ENCODE results near the gene KIFC3. TPM values are rescaled to one million over a fixed set of nuclear protein-coding genes. Genes with fewer than 3 reads are reported as not detected.

The KIFC3 gene
- total RNA-seq, 1 donor from 2014 or later, result 0.76 TPM

DNA sequence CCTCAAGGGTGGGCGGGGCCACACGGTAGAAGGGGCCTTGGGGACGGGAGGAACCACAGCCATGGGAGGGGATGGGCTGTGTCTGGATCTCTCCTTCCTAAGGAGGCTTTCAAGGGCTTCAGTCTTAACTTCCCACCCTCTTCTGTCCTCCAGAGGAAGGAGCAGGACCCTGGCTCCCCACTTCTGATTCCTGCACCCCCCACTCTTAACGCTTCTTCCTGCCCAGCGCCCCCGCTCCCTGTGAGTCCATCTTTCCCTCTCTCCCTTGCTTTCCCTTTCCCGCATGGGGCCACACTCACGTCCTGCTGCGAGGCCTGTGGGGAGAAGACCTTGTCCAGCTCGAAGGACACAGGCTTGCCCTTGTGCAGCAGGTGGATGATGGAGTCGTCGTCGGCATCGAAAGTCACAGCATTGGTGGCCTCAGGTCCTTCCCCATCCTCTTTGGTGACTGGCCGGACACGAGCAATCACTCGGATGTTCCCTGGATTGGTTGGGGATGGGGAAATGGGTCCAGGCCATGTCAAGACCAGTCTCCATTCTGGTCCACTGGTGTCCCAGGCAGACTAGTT, 37.0 kb downstream of the KIFC3 start:
- DNase-seq, result no peak
- no peak overlapping the region for H3K27ac Mint-ChIP-seq (ENCODE audit: unreplicated experiment)
- TF ChIP-seq, protein P1, sequence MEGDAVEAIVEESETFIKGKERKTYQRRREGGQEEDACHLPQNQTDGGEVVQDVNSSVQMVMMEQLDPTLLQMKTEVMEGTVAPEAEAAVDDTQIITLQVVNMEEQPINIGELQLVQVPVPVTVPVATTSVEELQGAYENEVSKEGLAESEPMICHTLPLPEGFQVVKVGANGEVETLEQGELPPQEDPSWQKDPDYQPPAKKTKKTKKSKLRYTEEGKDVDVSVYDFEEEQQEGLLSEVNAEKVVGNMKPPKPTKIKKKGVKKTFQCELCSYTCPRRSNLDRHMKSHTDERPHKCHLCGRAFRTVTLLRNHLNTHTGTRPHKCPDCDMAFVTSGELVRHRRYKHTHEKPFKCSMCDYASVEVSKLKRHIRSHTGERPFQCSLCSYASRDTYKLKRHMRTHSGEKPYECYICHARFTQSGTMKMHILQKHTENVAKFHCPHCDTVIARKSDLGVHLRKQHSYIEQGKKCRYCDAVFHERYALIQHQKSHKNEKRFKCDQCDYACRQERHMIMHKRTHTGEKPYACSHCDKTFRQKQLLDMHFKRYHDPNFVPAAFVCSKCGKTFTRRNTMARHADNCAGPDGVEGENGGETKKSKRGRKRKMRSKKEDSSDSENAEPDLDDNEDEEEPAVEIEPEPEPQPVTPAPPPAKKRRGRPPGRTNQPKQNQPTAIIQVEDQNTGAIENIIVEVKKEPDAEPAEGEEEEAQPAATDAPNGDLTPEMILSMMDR (IDR thresholded peaks at IDR 0.05; ENCODE audit: partially characterized antibody, unreplicated experiment), result no peak
- no peaks in the 10 kb centered on the region for H3K36me3 Mint-ChIP-seq (ENCODE audit: unreplicated experiment)
- peaks cover 11% of the 10 kb centered on the region for H3K27me3 Mint-ChIP-seq (ENCODE audit: unreplicated experiment)
- no peak overlapping the region for H3K4me3 Mint-ChIP-seq (ENCODE audit: unreplicated experiment)
- peaks cover 1% of the 10 kb centered on the region for H3K9me3 Mint-ChIP-seq (ENCODE audit: unreplicated experiment)
- peaks cover 4% of the 10 kb centered on the region for H3K4me1 Mint-ChIP-seq (ENCODE audit: low read depth, unreplicated experiment)

DNA sequence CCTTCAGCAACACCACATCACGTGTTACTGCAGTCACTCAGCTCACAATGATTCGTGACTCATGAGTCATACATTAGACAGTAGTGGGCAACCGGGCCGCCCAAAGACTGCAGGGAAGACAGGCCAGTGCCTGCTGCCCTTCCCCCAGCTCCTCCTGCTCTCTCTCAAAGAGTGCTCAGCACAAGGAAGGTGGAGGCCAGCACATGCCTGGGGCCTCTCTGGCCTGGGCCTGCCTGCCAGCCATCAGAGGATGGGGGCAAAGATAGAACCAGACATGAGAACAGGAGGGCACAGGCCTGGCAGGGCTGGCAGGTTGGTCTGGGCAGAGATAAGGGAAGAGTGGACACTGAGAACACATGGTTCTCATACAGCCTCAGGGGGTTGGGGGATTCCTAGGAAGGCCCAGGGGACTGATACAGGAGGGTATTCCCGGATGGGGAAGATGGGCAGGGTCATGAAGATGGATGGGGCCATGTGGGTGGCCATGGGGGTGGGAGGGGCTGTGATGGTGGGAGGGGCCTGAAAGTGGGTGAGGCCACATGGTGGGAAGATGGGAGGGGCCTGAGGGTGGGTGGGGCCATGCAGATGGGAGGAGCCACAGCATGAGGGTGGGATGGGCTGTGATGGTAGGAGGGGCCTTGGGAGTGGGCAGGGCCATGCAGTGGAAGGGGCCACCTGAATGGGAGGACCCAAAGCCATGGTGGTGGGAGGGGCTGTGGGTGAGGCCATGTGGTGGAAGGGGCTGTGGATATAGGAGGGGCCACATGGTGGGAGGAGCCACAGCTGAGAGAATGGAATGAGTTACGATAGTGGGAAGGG, 37.7 kb downstream of the KIFC3 start:
- TF ChIP-seq, protein P1 (IDR thresholded peaks at IDR 0.05; ENCODE audit: partially characterized antibody, unreplicated experiment), result no peak
- peaks cover 3% of the 10 kb centered on the region for H3K9me3 Mint-ChIP-seq (ENCODE audit: unreplicated experiment)
- no peak overlapping the region for H3K27ac Mint-ChIP-seq (ENCODE audit: unreplicated experiment)
- H3K27me3 Mint-ChIP-seq (ENCODE audit: unreplicated experiment), result peaks cover 13% of the 10 kb centered on the region
- no peak overlapping the region for H3K4me3 Mint-ChIP-seq (ENCODE audit: unreplicated experiment)
- no peak for DNase-seq
- H3K4me1 Mint-ChIP-seq (ENCODE audit: low read depth, unreplicated experiment), result peaks cover 4% of the 10 kb centered on the region
- H3K36me3 Mint-ChIP-seq (ENCODE audit: unreplicated experiment), result no peaks in the 10 kb centered on the region

DNA sequence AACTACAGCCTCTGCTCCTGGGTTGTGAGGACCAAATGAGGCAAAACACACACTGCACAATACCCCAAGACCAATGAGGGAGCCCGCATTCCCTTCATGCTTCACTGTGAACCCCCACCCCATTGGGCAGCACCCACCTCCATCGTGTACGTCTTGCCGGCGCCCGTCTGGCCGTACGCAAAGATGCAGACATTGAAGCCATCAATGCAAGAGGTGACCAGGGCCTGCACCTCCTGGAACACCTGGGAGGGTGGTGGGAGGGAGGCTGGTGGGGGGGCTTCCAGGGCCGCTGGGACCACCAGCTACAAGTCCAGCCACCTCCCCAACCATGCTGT, 38.3 kb downstream of the KIFC3 start:
- Mint-ChIP-seq H3K27me3 (ENCODE audit: unreplicated experiment) (peaks cover 13% of the 10 kb centered on the region), H3K27ac (ENCODE audit: unreplicated experiment) (no peak overlapping the region), H3K36me3 (ENCODE audit: unreplicated experiment) (no peaks in the 10 kb centered on the region), H3K9me3 (ENCODE audit: unreplicated experiment) (peaks cover 3% of the 10 kb centered on the region), H3K4me3 (ENCODE audit: unreplicated experiment) (no peak overlapping the region), H3K4me1 (ENCODE audit: low read depth, unreplicated experiment) (peaks cover 4% of the 10 kb centered on the region)
- no peak for DNase-seq
- TF ChIP-seq, protein P1 (IDR thresholded peaks at IDR 0.05; ENCODE audit: partially characterized antibody, unreplicated experiment), result no peak

DNA sequence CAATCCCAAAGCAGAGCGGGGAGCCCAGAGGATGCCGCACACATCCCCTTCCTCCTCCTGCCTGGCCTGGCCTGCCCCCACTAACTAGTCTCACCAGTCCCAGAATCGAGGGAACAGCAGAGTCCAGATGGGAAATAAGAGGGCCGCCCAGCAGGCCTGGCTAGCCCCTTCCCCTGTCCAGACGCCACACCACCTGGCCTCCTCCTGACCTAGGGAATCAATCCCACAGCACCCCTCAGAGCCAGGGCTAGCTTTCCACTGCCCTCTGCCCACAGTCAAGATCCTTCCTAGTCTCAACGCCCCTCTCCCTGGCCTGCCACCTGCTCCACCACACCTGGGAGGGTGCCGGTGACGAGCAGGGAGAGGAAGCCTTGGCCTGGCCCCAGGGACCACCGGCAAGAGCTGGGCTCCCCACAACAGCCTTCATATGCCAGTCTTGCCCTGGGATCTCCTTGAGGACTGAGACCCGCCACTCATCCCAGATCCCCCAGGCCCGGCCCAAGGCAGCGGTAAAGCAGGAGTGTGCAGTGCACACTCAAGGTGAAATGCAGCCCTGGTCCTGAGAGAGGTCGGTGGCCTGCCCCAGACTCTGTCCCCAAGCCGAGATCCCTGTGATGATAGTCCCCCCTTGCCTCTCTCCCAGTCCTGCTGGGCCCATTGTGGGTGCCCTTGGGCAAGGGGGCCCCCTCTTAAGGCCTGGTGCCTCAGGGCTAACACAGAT, 38.8 kb downstream of the KIFC3 start:
- Mint-ChIP-seq H3K4me3 (ENCODE audit: unreplicated experiment) (no peak overlapping the region), H3K4me1 (ENCODE audit: low read depth, unreplicated experiment) (peaks cover 4% of the 10 kb centered on the region), H3K9me3 (ENCODE audit: unreplicated experiment) (peaks cover 3% of the 10 kb centered on the region), H3K36me3 (ENCODE audit: unreplicated experiment) (no peaks in the 10 kb centered on the region), H3K27me3 (ENCODE audit: unreplicated experiment) (peaks cover 11% of the 10 kb centered on the region), H3K27ac (ENCODE audit: unreplicated experiment) (no peak overlapping the region)
- TF ChIP-seq, protein P1 (IDR thresholded peaks at IDR 0.05; ENCODE audit: partially characterized antibody, unreplicated experiment), result no peak
- no peak for DNase-seq
